ENCODE data around the gene CCDC106.

Gene CCDC106

DNA sequence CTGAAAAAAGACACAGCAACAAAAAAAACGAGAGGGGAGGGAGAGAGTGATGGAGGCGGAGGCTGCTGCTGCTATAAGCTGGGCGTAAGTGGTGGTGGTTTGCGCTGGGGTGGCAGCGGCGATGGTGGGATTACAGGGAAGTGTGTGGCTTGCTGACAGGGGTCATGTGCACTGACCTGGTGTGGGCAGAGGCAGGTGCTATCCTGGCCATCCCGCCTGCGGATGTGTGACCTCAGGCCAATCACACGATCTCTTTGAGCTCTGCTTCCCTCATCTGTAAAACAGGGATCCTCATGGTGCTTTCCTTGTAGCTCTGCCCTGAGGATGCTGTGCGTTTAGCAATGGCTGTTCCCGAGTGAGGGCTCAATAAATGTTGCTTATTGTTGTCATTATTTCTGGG lies 10.5 kb upstream of the CCDC106 start:
- DNase-seq: no peak

DNA sequence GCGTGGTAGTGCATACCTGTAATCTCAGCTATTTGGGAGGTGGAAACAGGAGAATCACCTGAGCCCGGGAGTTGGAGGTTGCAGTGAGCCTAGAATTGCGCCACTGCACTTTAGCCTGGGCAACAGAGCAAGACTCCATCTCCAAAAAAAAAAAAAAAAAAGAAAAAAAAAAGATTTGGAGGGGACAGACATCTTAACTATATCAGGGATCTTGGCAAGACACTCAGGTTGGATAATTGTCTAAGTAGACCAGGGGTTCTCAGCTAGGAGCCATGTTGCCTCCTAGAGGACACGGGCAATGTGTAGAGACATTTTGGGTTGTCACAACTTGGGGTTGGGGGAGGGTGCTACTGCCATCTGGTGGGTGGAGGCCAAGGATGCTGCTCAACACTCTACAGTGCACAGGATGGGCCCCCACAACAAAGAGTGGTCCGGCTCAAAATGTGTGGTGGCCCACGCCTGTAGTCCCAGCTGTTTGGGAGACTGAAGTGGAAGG lies 9.1 kb upstream of the CCDC106 start:
- DNase-seq: peak; percentile 18

DNA sequence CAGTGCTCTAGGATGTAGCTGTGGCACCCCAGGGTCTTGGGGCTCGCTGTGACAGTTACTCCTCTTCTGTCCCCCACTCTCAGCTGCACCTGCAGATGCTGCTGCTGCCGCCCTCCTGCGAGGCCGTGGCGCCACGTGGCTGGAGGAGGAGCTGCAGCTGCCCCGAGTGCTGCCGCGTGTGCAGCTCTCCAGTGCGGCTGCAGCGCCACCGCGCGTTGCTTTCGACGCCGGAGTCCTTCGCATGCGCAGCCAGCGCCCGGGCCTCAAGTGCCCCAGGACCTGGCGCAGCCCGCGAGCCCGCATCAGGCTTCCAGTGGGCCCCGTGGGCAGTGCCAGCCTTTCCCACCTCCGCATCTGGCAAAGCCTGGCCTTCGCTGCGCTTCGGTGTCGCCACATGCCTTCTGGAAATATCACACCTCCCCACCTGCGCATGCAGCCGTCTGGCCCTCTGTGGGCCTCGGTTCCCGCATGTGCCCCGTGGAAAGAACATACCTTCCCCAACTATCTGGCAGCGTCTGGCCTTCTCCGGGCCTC lies 7.9 kb upstream of the CCDC106 start:
- DNase-seq: peak; percentile 59

DNA sequence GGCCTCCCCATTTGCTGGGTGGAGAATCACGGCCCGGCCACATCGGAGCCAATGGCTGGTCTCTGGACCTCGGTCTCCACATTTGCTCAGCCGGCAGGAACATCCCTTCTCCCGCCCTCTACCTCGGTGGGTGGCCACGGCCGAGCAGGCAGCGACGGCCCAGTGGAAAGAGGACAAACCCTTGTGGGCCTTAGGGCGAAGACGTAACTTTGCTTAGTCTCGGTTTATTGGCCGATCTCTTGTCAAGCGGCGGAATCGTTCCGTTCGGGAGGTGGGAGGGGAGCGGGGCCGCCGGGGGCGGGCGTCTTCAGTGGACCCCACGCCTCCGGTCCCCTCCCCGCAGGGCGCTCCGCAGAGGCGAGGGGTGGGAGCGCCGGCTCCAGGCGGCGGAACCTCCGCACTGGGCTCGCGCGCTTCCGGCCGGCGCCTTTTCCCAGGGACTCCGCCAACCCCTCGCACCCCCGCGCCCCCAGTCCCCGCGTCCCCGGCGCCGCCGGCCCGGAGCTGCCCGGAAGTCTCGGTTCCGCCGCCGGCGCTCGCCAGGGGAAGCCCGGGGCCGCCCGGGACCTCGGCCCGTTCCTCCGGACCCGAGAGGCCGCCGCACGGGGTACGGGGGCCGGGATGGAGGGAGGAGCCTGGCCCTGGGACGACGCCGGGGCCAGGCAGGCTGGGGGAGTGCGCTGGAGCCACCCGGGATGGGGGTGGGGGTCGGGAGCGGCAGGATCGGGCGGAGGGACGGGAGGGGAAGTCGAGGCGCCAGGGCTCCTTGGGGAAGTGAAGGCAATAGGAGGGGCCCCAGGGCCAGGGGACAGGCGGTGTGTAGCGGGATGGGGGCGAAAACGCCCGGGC lies 7.2 kb upstream of the CCDC106 start, which contains the start of gene ZNF580:
ZNF580 (plus strand) TSS at position 426 of the 849 bp plus-strand sequence. CDS start 1,507 bp downstream, outside the sequence.
- DNase-seq: peak; percentile 33

GRCh38 chr19:55641426-55642152 lies 6.4 kb upstream of the CCDC106 start:
- no peak for DNase-seq

- no peak for DNase-seq
Observed at GRCh38 chr19:55642153-55643002, 5.6 kb upstream of the CCDC106 start.

- DNase-seq: peak; percentile 67
Observed at GRCh38 chr19:55643003-55643886, 4.8 kb upstream of the CCDC106 start, which contains the start of gene ZNF581. TSS of gene ZNF581 (plus strand) at chr19:55643649. CDS start at chr19:55644572, 923 bp downstream.

DNA sequence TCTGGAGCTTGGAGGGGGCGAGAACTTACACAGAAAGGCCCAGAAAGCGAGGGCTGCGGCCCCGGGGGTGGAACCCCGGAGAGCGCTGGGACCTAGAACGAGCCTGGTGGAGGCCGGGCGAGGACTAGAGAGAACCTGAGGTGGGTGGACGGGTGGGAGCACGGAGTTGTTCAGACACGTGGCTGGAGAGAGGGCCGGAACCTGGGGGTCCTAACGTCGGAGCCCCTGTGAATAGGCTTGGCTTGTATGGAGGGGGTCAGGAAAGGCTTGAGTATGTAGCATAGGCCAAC lies 4.2 kb upstream of the CCDC106 start:
- no peak for DNase-seq

DNA sequence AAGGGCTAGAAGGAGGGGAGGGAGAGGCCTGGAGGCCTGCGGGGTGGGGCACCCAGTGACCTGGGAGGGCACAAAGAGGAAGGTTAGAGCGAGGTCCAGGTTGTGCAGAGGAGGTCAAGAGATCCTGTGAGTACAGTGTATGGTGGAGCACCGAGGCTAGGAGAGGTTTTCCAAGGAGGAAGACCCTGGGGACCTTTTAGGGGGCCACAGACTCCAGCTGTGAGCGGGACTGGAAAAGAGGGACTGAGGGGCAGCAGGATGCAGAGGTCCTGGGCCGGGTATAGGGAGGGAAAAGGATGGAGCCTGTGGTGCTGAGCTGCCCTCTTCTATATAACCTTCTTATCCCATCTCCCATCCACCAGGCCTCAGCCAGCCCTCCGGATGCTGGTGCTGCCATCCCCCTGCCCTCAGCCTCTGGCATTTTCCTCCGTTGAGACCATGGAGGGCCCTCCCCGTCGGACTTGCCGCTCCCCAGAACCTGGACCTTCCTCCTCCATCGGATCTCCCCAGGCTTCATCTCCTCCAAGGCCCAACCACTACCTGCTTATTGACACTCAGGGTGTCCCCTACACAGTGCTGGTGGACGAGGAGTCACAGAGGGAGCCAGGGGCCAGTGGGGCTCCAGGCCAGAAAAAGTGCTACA lies 3.7 kb upstream of the CCDC106 start:
- DNase-seq: no peak

GRCh38 chr19:55644842-55645511 lies 3.0 kb upstream of the CCDC106 start:
- no peak for DNase-seq

- no peak for DNase-seq
Observed at GRCh38 chr19:55645512-55645881, 2.5 kb upstream of the CCDC106 start.

DNA sequence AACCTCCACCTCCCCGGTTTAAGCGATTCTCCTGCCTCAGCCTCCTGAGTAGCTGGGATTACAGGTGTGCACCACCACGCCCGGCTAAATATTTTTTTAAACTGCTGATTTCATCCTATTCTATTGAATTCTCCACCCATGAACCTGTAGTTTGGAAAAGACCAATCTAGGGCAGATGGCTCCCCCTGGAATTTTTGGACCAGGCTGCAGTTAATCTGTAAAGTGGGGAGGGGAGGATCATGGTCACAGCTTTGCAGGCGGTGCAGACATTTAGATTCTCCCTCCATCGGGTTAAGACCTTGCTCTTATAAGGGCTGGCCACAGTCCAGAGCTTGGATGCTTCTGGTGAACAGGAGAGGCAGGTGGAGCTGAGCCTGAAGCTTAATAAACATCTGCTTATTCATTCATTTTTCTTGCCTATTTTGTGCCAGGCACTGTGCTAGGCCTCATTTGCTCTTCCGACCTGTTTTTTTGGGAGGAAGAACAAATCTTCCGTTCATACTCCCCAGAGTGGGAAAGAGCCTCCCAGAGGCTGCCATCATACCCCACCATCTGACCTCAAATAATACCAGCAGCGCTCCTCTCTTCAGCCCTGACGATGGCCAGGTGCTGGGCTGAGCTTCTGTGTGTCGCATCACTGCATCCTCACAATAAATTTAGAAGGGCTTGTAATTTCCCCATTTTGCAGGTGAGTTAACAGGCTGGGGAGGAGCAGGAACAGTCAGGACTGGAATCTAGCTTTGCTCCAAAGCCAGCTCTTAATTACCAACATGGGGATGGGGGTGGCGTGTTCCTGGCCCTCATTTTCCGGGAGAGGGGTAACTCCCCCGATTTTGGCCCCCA lies 902 bp upstream of the CCDC106 start:
- DNase-seq: no peak

DNA sequence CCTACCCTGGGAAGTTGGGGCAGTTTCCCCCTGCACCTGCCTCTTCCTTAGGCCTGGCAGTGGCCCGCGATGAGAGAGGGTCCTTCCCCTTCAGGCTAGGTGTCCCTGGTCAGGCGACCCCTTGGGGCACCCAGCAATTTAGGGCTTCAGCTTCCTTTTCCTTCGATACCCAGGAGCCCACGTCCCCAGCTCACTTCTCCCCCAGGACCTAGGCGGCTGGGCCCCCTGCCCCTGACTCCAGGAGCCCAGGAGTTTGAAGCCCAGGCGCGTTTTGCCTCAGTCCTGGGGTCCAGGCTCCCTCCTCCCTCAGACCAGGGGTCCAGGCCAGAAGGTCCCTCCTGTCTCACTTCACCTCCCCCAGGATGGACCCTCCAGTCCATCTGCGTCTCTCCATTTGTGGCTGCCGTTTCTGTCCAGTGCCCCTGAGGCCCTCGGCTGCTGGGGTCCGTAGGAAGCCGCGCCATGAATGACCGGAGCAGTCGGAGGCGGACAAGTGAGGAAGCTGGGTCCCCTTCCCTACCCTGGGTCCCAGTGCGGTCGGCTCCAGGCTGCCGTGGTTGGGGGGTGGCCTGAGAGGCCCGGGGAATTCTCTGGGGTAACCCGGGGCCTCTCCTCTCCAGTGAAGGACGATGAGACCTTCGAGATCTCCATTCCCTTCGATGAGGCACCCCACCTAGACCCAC lies 714 bp downstream of the CCDC106 start:
- no peak for DNase-seq

- DNase-seq: no peak
Observed at GRCh38 chr19:55649268-55650125, 1.5 kb downstream of the CCDC106 start.

- DNase-seq: no peak
Observed at GRCh38 chr19:55650126-55650557, 2.1 kb downstream of the CCDC106 start.

- no peak for DNase-seq
Observed at GRCh38 chr19:55650602-55651230, 2.7 kb downstream of the CCDC106 start.

DNA sequence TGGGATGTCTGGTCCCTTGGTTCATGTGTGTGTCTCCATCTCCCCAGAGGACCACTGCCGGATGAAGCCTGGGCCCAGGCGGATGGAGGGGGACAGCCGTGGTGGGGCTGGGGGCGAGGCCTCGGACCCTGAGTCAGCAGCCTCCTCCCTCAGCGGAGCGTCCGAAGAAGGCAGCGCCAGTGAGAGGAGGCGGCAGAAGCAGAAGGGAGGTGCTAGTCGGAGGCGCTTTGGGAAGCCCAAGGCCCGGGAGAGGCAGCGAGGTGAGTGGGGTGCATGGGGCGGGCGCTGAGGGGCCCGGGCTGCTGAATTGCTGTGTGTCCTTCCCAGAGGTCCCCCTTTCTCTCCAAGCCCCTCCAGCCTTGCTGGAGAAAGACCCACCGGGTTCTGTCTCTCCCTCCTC lies 3.2 kb downstream of the CCDC106 start:
- DNase-seq: no peak

All from effector CD8-positive, alpha-beta T cell (primary cell).